Endothelial cell (in vitro differentiated cells): ENCODE data around the gene MCCC2. TPM values are rescaled to one million over a fixed set of nuclear protein-coding genes. Genes with fewer than 3 reads are reported as not detected.

Experiments
- DNase-seq: peaks from one replicate; pipeline ENCODE4 v3.0.0; 2021; ENCODE audit warnings: low spot score
- H3K27ac Mint-ChIP-seq: one replicate; pipeline ENCODE4 v1.8.0; 2021; ENCODE audit warnings: mixed read lengths, inconsistent platforms; ENCODE audit not compliant: unreplicated experiment
- H3K27me3 Mint-ChIP-seq: one replicate; pipeline ENCODE4 v1.8.0; 2021; ENCODE audit warnings: mild to moderate bottlenecking, moderate library complexity, mixed read lengths, inconsistent platforms; ENCODE audit not compliant: unreplicated experiment
- H3K36me3 Mint-ChIP-seq: one replicate; pipeline ENCODE4 v1.8.0; 2021; ENCODE audit warnings: mild to moderate bottlenecking, low read depth, mixed read lengths, inconsistent platforms; ENCODE audit not compliant: unreplicated experiment
- H3K4me1 Mint-ChIP-seq: one replicate; pipeline ENCODE4 v1.8.0; 2021; ENCODE audit warnings: mild to moderate bottlenecking, mixed read lengths, inconsistent platforms; ENCODE audit not compliant: unreplicated experiment
- H3K4me3 Mint-ChIP-seq: one replicate; pipeline ENCODE4 v1.8.0; 2021; ENCODE audit warnings: mild to moderate bottlenecking, mixed read lengths, inconsistent platforms; ENCODE audit not compliant: unreplicated experiment
- H3K9me3 Mint-ChIP-seq: one replicate; pipeline ENCODE4 v1.8.0; 2021; ENCODE audit warnings: mixed read lengths, inconsistent platforms; ENCODE audit not compliant: unreplicated experiment
- total RNA-seq: library from RNA; stranded (reverse); fragmentation: NEBNext Ultra II Directional; extraction: Animal tissue kit (Norgen Biotek cat#: 25700); gene quantifications from one replicate; pipeline ENCODE4 v1.2.1, GENCODE V29; 2021; ENCODE audit not compliant: unreplicated experiment
- TF ChIP-seq, protein P1 (sequence below): fragments of 200-600 bp; sonication (generic); IDR thresholded peaks from one replicate; pipeline ENCODE4 v1.5.0; 2021; ENCODE audit warnings: antibody characterized with exemption; ENCODE audit not compliant: unreplicated experiment

Gene MCCC2
- total RNA-seq, 1 donor from 2014 or later: 38.3 TPM

DNA sequence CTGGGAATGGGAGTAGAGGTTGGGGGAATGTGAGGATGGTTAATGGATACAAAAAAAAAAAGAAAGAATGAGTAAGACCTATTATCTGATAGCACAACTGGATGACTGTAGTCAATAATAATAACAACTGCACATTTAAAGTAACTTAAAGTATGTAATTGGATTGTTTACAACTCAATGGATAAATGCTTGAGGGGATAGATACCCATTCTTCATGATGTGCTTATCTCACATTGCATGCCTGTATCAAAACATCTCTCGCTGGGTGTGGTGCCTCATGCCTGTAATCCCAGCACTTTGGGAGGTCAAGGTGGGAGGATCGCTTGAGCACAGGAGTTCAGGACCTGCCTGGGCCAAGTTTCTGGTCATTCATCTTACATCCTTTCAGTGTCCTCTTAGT is 34.6 kb downstream of the MCCC2 start:
- Mint-ChIP-seq H3K27me3 (no peaks in the 10 kb centered on the region), H3K9me3 (no peaks in the 10 kb centered on the region), H3K36me3 (peaks cover 39% of the 10 kb centered on the region), H3K4me1 (peaks cover 5% of the 10 kb centered on the region), H3K27ac (no peak overlapping the region), H3K4me3 (no peak overlapping the region)
- TF ChIP-seq, protein P1, sequence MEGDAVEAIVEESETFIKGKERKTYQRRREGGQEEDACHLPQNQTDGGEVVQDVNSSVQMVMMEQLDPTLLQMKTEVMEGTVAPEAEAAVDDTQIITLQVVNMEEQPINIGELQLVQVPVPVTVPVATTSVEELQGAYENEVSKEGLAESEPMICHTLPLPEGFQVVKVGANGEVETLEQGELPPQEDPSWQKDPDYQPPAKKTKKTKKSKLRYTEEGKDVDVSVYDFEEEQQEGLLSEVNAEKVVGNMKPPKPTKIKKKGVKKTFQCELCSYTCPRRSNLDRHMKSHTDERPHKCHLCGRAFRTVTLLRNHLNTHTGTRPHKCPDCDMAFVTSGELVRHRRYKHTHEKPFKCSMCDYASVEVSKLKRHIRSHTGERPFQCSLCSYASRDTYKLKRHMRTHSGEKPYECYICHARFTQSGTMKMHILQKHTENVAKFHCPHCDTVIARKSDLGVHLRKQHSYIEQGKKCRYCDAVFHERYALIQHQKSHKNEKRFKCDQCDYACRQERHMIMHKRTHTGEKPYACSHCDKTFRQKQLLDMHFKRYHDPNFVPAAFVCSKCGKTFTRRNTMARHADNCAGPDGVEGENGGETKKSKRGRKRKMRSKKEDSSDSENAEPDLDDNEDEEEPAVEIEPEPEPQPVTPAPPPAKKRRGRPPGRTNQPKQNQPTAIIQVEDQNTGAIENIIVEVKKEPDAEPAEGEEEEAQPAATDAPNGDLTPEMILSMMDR: no peak
- DNase-seq: no peak

DNA sequence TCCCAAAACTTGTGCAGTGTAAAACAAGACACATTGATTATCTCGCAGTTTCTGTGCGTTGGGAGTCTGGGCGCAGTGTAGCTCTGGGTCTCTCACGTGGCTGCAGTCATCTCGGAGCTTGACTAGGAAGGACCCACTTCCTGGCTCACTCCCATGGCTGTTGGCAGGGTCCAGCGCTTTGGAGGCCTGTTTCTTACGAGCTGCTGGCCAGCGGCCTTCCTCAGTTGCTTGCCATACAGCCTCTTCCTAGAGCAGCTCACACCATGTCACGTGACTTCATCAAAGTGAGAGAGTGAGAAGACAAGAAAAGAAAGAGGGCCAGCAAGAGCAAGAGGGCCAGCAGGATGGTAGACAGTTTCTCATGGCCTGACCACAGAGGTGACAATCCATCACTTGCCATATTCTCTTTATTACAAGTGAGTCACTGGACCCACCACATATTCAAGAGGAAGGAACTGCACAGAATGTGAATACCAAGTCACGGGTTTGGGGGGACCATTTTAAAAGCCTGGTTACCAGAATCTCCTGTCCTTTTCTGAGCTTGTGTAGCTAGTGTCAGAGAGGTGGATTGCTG is 36.2 kb downstream of the MCCC2 start:
- peaks cover 26% of the 10 kb centered on the region for H3K36me3 Mint-ChIP-seq

DNA sequence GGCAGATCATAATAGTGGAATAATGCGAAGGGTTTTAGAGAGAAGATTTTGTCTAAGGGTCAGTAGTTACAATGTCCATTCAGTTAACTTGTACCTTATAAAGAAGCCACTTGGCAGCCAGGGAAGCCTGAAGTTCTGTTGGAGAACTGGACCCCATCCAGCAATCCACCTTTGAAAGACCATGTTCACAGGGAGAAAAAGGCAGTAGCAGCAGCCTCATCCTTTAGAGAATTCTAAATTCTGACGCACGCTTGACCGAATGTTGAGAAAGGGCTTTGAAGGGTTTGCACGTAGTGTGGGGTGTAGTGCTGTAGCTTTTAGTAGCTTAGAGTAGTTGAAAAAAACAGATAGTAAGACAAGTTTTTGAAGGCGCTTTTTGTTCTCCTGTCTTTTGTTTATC is 42.8 kb downstream of the MCCC2 start:
- H3K4me1 Mint-ChIP-seq: no peaks in the 10 kb centered on the region
- no peak for DNase-seq

More for the DNA sequence above, 36.2 kb downstream of the MCCC2 start:
- Mint-ChIP-seq H3K27ac (no peak overlapping the region), H3K4me1 (peaks cover 5% of the 10 kb centered on the region), H3K27me3 (peaks cover 1% of the 10 kb centered on the region), H3K4me3 (no peak overlapping the region), H3K9me3 (no peaks in the 10 kb centered on the region)
- DNase-seq: no peak
- TF ChIP-seq, protein P1: no peak

DNA sequence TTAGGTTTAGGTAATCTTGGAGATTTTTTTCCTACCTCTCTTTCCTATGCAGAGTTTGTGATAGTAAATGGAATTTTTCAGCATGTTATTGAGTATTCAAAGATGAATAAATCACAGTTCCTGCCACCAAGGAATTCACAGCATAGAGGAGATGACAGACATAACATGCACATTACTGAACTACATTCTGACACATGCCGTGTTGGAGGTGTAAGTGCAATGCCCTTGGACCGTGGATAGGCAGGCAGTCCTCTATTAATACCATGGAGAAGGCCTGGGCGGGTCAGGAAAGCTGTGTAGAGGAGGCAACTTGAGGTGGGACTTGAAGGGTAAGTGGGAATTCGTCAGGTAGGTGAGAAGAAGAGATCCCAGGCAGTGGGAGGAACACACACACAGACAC is 43.9 kb downstream of the MCCC2 start:
- no peaks in the 10 kb centered on the region for H3K4me1 Mint-ChIP-seq
- peaks cover 11% of the 10 kb centered on the region for H3K36me3 Mint-ChIP-seq
- TF ChIP-seq, protein P1: no peak
- no peak overlapping the region for H3K27ac Mint-ChIP-seq
- peaks cover 1% of the 10 kb centered on the region for H3K27me3 Mint-ChIP-seq
- no peaks in the 10 kb centered on the region for H3K9me3 Mint-ChIP-seq
- H3K4me3 Mint-ChIP-seq: no peak overlapping the region
- no peak for DNase-seq

More for the DNA sequence above, 42.8 kb downstream of the MCCC2 start:
- no peak overlapping the region for H3K4me3 Mint-ChIP-seq
- no peak overlapping the region for H3K27ac Mint-ChIP-seq
- H3K27me3 Mint-ChIP-seq: peaks cover 1% of the 10 kb centered on the region
- H3K36me3 Mint-ChIP-seq: peaks cover 13% of the 10 kb centered on the region
- TF ChIP-seq, protein P1: no peak
- H3K9me3 Mint-ChIP-seq: no peaks in the 10 kb centered on the region

DNA sequence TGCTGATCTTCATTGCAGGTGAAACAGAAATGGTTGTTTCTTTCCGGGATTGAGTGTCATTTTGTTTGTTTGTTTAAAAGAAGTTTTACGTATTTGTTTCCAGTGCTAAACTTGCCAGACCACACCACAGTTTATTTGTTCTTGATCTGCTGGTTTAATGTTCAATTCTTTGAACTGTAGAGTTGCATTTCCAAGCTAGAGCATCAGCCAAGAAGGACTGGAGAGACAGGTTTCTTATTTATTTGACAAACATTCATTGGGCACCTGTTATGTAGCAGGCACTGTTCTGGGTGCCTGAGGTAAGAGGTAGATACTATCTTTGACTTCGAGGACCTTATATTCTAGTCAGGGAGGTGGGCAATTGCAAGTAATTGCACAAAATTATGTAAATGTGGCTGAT is 45.0 kb downstream of the MCCC2 start:
- Mint-ChIP-seq H3K27ac (no peak overlapping the region), H3K4me3 (no peak overlapping the region), H3K36me3 (peaks cover 11% of the 10 kb centered on the region), H3K4me1 (no peaks in the 10 kb centered on the region), H3K27me3 (no peaks in the 10 kb centered on the region), H3K9me3 (no peaks in the 10 kb centered on the region)
- TF ChIP-seq, protein P1: no peak
- DNase-seq: no peak
